GM23248 (cell line): ENCODE results near the gene TULP4.
"Not testable (repeated sequence)": the region's sequence is repeated elsewhere in the genome, so short reads cannot be mapped to it uniquely, and the experiment has no call there.

ENCODE experiments used
- EZH2 ChIP-seq: fragments of 200-600 bp; sonication (generic); IDR thresholded peaks from 2 replicates; pipeline ENCODE4 v1.6.1; 2018; ENCODE audit warnings: antibody characterized with exemption, mild to moderate bottlenecking; ENCODE audit not compliant: insufficient read depth, poor library complexity, severe bottlenecking
- EZH2phosphoT487 ChIP-seq: fragments of 200-600 bp; sonication (generic); IDR thresholded peaks from 2 replicates; pipeline ENCODE4 v1.6.1; 2018; ENCODE audit warnings: antibody characterized with exemption, moderate library complexity, mild to moderate bottlenecking, low read depth; ENCODE audit not compliant: insufficient read depth

DNA sequence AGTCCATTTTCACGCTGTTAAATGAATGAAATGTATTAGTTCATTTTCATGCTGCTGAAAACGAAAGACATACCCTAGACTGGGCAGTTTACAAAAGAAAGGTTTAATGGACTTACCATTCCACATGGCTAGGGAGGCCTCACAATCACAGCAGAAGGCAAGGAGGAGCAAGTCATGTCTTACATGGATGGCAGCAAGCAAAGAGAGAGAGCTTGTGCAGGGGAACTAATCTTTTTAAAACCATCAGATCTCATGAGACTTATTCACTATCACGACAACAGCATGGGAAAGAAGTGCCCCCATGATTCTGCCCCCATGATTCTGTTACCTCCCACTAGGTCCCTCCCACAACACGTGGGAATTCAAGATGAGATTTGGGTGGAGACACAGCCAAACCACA, 79.7 kb downstream of the TULP4 start:
- not testable (repeated sequence) for TF ChIP-seq EZH2phosphoT487, EZH2
